Stomach smooth muscle (tissue), 2 donors: ENCODE data around the gene GALNT5.

Experiments
- H3K27ac ChIP-seq: one replicate; pipeline ENCODE4 v1.7.0; 2013; ENCODE audit warnings: mild to moderate bottlenecking, low read length, inconsistent platforms
- H3K27me3 ChIP-seq, 2 donors: one replicate each; pipeline ENCODE4 v1.7.0; 2013; ENCODE audit warnings: low read length in 2 of 2; ENCODE audit not compliant: insufficient read depth in 2 of 2, control insufficient read depth in 1 of 2
- H3K36me3 ChIP-seq, 2 donors: one replicate each; pipeline ENCODE4 v1.7.0; 2013; ENCODE audit warnings: low read length in 2 of 2; ENCODE audit not compliant: control insufficient read depth in 2 of 2, insufficient read depth in 2 of 2
- H3K4me1 ChIP-seq: one replicate; pipeline ENCODE4 v1.7.0; 2013; ENCODE audit warnings: low read length; ENCODE audit not compliant: control insufficient read depth, insufficient read depth
- H3K4me3 ChIP-seq, 2 donors: one replicate each; pipeline ENCODE4 v1.7.0; 2013; ENCODE audit warnings: low read length in 2 of 2
- H3K9ac ChIP-seq, 2 donors: one replicate each; pipeline ENCODE4 v1.7.0; 2013; ENCODE audit warnings: low read length in 2 of 2, mild to moderate bottlenecking in 1 of 2
- H3K9me3 ChIP-seq, 2 donors: one replicate each; pipeline ENCODE4 v1.7.0; 2013; ENCODE audit warnings: low read length in 2 of 2; ENCODE audit not compliant: control insufficient read depth in 2 of 2
- donor health status: healthy.
- donor health status: Pancreatic carcinoma.

The GALNT5 gene

GRCh38 chr2:157229572-157229971, 27.9 kb upstream of the GALNT5 start:
- Histone ChIP-seq H3K36me3 (no peaks in the 10 kb centered on the region), H3K9ac (no peak overlapping the region), H3K4me3 (no peak overlapping the region), H3K9me3 (no peaks in the 10 kb centered on the region), H3K4me1 (no peaks in the 10 kb centered on the region), H3K27ac (no peak overlapping the region), H3K27me3 (no peaks in the 10 kb centered on the region)

DNA sequence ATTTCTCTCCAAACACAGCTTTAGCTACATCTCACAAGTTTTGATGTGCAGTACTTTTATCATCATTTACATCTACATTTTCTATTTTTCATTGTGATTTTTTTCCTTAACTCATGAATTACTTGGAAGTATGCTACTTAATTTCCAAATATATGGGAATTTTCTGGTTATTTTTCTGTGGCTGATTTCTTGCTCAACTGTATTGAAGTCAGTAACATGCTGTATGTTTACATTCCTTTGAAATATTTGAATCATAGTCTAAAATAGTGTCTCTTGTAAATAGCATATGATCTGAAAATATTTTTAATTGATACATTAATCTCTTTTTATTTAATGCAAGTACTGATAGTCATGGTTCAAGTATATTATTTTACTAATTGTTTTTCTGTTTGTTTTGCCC, 26.0 kb upstream of the GALNT5 start:
- H3K27me3 ChIP-seq = no peaks in the 10 kb centered on the region
- H3K9ac ChIP-seq = no peak overlapping the region
- no peaks in the 10 kb centered on the region for H3K4me1 ChIP-seq
- no peaks in the 10 kb centered on the region for H3K9me3 ChIP-seq
- H3K27ac ChIP-seq = no peak overlapping the region
- no peak overlapping the region for H3K4me3 ChIP-seq
- no peaks in the 10 kb centered on the region for H3K36me3 ChIP-seq

- H3K4me3 ChIP-seq = no peak overlapping the region
- H3K4me1 ChIP-seq = no peaks in the 10 kb centered on the region
- H3K36me3 ChIP-seq = no peaks in the 10 kb centered on the region
- no peaks in the 10 kb centered on the region for H3K9me3 ChIP-seq
- H3K9ac ChIP-seq = no peak overlapping the region
- no peak overlapping the region for H3K27ac ChIP-seq
- H3K27me3 ChIP-seq = no peaks in the 10 kb centered on the region
Observed at GRCh38 chr2:157233506-157233905, 24.0 kb upstream of the GALNT5 start.

- Histone ChIP-seq H3K9ac (no peak overlapping the region), H3K4me1 (no peaks in the 10 kb centered on the region), H3K27ac (no peak overlapping the region), H3K36me3 (no peaks in the 10 kb centered on the region), H3K27me3 (no peaks in the 10 kb centered on the region), H3K9me3 (no peaks in the 10 kb centered on the region), H3K4me3 (no peak overlapping the region)
Observed at GRCh38 chr2:157236404-157236803, 21.1 kb upstream of the GALNT5 start.

- no peaks in the 10 kb centered on the region for H3K27me3 ChIP-seq
- no peaks in the 10 kb centered on the region for H3K4me1 ChIP-seq
- no peak overlapping the region for H3K27ac ChIP-seq
- H3K9ac ChIP-seq = no peak overlapping the region
- H3K9me3 ChIP-seq = no peaks in the 10 kb centered on the region
- H3K4me3 ChIP-seq = no peak overlapping the region
- no peaks in the 10 kb centered on the region for H3K36me3 ChIP-seq
Observed at GRCh38 chr2:157238296-157238695, 19.2 kb upstream of the GALNT5 start.

DNA sequence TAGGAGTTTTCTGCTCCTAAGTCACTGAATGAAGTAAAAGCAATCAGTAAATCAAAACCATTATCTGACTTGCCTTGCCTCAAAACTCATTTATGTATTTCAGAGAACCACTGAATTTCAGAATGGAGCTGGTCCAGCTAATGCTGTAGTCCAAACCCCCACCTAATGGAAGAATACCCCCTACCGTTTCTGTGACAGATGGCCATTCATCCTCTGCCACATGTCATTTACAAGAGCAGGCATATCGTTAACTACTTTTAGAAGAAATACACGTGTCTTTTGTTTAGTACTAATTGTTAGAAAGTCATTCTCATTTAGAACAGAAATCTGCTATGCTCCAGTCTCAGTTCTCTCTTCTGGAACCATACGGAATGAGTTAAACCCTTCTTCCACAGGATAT, 12.8 kb upstream of the GALNT5 start:
- no peaks in the 10 kb centered on the region for H3K27me3 ChIP-seq
- H3K27ac ChIP-seq = no peak overlapping the region
- no peak overlapping the region for H3K4me3 ChIP-seq
- no peak overlapping the region for H3K9ac ChIP-seq
- no peaks in the 10 kb centered on the region for H3K36me3 ChIP-seq
- H3K4me1 ChIP-seq = no peaks in the 10 kb centered on the region
- no peaks in the 10 kb centered on the region for H3K9me3 ChIP-seq

- no peaks in the 10 kb centered on the region for H3K36me3 ChIP-seq
- H3K27me3 ChIP-seq = no peaks in the 10 kb centered on the region
- no peaks in the 10 kb centered on the region for H3K4me1 ChIP-seq
- H3K4me3 ChIP-seq = no peak overlapping the region
- no peak overlapping the region for H3K27ac ChIP-seq
- H3K9me3 ChIP-seq = no peaks in the 10 kb centered on the region
- H3K9ac ChIP-seq = no peak overlapping the region
Observed at GRCh38 chr2:157245144-157245840, 12.2 kb upstream of the GALNT5 start.

DNA sequence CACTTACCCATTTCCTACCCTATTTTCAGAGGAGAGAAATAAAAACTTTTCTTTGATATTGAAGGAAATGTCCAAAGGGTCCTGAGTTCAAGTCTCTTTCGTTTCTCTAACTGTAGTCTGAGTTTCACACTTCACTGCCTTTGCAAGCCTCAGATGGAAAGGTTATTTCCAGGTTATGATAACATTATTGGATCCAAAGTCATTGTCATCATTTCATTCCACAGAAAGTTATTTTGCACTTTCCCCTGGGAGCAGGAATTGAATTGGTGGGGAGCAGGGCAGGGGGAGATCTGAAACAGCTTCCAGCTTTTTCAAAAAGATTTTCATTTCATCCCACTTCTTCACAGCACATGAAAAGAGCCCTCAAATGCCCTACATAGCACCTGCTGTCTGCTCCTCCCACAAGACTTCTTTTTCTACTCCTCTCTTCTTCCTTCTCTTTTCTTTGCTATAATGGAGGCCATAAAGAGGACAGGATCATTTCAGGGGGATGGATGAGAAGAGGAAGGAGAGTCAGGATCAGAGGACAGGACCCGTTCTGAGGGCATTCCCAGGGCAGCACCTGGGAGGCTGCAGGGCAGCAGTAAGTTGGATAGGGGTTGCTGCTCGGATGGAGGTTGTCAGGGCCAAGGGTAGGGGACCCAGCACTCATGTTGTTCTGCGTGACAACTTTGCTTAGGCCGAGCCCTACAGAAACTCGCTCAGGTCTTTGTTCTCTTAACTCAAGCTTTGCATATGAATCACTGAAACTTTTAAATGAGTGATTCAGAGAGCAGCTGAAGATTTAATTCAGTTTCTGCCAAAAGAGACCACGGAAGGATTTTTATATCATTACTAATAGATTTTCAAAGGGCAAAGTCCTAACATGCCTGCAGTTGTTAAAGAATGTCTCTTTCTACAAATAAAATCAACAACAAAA, 11.4 kb upstream of the GALNT5 start:
- Histone ChIP-seq H3K4me1 (no peaks in the 10 kb centered on the region), H3K36me3 (no peaks in the 10 kb centered on the region), H3K27ac (no peak overlapping the region), H3K9me3 (no peaks in the 10 kb centered on the region), H3K27me3 (no peaks in the 10 kb centered on the region), H3K4me3 (no peak overlapping the region), H3K9ac (no peak overlapping the region)

DNA sequence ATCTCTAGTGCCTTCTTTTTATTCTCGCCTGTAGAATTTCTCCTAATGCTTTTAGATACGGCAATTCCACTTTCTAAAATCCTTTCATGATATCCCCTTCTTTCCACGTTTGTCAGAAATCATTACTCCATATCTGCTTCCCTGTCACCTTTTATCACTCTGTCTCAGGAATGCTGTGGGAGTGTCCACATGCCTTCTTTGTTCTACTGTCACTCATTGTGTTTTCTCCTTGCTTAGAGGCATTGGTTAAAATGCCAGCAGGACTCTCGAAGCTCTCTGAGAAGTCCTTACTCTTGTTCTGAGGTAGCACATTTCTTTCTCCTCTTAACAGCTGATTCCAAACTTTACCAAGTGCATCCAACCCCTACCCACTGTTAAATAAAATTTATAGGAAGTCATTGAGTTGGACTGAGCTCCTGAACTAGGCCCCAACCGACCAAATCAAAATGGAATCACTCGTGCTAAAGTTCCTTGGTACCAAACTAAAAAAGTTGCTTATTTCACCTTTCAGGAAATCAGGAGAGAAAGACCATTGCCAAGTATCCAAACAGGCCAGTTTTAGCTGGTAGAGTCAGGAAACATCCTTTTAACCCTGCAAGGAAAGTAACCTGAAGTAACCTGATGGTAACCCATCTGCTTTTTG, 10.6 kb upstream of the GALNT5 start:
- H3K4me3 ChIP-seq = no peak overlapping the region
- H3K9ac ChIP-seq = no peak overlapping the region
- no peaks in the 10 kb centered on the region for H3K27me3 ChIP-seq
- no peak overlapping the region for H3K27ac ChIP-seq
- H3K36me3 ChIP-seq = no peaks in the 10 kb centered on the region
- H3K4me1 ChIP-seq = no peaks in the 10 kb centered on the region
- no peaks in the 10 kb centered on the region for H3K9me3 ChIP-seq

- Histone ChIP-seq H3K9ac (no peak overlapping the region), H3K36me3 (no peaks in the 10 kb centered on the region), H3K9me3 (no peaks in the 10 kb centered on the region), H3K27me3 (no peaks in the 10 kb centered on the region), H3K4me3 (no peak overlapping the region), H3K4me1 (no peaks in the 10 kb centered on the region), H3K27ac (no peak overlapping the region)
Observed at GRCh38 chr2:157250836-157251235, 6.7 kb upstream of the GALNT5 start.
